Left renal pelvis (tissue), 4 donors: Measurements from ENCODE around the gene PXDN. TPM values are rescaled to one million over a fixed set of nuclear protein-coding genes. Genes with fewer than 3 reads are reported as not detected.

Experiments
- DNase-seq, 4 donors: peaks; one replicate each; pipeline ENCODE4 v3.0.0-alpha.2; 2013; ENCODE audit warnings: low read depth in 4 of 4, low spot score in 3 of 4
- polyA plus RNA-seq, 4 donors: library from polyadenylated mRNA; unstranded; fragments of 120-200 nt; gene quantifications; one replicate each; pipeline ENCODE4 v1.2.1, GENCODE V29; 2013; ENCODE audit not compliant: insufficient read length in 4 of 4

PXDN gene
- polyA plus RNA-seq, 4 donors = 154 to 245 (median 177) TPM

DNA sequence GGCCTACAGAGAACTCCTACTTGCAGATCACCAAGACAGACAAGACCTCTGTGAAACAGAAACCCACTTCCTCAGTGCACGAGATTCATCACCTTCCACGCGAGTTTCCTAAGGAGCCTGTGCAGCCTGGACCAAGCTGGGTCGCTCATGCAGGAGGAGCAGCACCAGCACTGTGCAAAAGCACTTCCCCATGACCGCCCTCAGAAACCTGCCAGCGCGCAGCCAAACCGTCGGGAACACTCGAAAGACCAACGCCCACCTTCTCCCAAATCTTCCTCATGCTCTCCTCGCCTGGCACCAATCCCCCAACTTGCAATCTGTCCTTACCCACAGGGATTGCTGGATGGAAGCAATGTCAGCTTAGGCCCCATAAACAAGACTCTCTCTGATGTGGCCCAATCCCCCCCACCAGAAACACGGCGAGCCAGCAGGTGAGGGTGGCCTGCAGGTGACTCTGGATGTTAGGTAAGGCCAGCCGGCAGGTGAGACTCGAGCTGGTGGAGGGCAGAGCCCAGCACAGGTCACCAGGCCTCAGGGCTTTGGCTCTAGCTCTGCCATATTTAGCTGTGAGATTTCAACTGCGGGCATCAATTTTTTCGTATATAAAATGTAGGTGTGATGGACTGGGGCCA lies 69.4 kb downstream of the PXDN start:
- DNase-seq = no peak

DNA sequence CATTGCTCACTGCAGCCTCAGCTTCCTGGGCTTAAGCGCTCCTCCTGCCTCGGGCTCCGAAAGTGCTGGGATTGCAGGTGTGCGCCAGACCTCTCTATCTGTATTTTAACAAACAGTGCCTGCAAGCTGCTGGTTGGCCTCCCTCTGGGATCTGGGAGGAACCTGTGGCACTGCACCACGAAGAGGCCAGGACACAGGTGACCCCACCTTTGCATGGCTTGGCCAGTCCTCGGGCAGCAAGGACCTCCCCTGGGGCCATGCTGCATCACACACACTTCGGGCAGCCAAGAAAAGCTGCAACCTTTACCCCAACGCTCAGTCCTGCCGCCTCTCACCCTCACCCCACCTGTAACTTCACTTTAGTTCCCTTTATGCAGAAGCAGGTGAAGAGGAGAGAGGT lies 70.0 kb downstream of the PXDN start:
- DNase-seq = no peak

DNA sequence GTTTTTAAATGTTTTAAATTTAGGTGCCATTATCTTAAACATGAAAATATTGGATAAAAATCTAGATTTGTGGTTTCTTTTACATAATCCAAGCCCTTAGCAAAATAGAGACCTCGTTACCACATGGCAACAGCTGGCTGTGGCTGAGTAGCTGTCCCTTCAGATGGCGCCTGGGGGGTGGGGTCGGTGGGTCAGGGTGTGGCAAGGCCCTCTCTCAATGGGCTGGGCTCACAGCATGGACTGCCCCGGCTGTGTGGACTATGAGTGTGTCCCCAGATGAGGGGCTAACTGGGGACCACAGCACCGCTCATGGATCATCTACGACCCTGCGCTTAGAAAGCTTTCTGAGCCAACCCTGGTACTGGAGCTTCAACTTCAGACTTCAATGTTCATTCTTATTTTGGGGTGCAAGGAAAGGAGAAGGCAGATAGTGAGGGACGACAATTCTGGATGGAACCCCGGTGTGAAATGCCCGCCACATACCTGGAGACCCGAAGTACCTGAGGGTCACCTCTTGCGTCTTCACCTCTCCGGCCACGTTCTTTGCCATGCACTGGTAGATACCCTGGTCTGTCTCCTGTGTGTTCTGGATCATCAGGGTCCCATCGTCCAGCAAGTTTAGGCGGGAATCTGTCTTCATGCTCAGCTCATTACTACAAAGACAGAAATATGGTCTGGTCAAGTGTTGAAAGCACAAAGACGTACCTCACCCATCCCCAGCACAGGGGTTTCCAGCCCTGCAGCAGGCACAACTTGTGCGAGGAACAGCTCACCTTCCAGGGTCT lies 71.0 kb downstream of the PXDN start:
- DNase-seq = no peak

GRCh38 chr2:1672738-1673137 lies 71.6 kb downstream of the PXDN start:
- no peak for DNase-seq

GRCh38 chr2:1671916-1672315 lies 72.4 kb downstream of the PXDN start:
- no peak for DNase-seq

DNA sequence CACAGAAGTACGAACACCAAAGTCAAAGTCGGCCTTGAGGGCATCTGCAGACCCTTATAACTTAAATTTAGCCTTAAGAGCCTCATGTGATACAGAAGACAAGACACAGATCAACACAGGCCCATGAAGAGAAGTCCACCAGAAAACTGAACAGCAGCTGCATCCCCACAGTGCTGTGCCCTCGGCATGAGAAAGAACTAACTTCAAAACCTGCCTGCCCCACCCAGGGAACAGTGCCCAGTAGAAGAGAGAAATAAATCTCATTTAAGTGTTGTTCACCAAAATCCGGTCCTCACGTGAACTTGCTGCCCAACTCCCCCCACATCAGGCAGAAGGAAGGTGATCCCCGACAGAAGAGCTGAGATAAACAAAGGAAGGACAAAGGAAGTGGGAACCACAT lies 73.7 kb downstream of the PXDN start:
- DNase-seq = no peak

DNA sequence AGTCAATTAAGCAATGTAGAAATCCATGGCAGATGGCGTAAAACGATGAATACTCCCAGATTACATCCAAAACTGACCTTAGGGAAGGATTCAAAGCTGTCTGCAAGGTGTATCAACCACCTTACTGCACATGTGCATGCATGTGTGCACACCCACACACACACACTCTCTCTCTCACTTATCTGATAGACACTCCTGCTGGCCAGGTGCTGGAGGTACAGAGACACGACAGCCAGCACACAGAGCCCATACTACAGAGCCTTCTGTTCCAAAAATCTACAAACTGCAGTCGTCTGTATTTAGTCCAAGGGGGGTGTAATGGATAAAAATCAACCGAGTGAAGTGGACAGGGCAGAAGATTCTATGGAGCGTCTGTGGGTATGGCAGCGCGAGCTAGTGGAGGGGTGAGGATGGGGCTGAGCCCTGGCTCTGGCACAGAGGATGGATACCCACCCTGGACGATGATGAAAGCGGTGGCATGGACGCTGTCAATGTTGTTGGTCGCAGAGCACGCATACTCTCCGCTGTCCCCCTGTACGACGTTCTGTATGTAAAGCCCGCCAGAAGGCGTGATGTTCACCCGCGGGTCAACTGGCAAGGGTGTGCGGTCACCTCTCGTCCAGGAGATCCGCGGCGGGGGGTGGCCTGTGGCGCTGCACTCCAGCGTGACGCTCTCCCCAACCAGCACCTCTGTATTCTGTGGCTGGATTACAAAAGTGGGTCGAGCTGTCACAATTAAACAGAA lies 78.4 kb downstream of the PXDN start:
- DNase-seq = no peak

DNA sequence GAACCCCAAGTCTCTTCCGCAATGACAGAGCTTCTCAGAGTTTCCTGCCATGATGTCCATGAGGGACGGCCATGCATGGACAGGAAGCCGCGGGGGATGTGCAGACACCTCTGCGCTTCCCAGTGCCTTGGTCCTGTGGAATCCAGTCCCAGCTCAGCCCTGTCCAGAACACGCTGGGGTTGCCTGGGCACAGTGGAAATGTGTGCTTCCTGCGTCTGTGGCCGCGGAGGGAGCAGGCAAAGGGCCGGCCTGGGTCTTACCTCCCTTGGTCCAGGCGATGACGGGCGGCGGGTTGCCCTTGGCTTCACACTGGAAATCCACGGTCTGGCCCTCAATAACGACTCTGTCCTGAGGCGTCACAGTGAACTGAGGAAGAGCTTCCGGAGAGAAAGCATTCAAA lies 79.6 kb downstream of the PXDN start:
- no peak for DNase-seq

- DNase-seq = no peak
Observed at GRCh38 chr2:1664076-1664605, 80.2 kb downstream of the PXDN start.

DNA sequence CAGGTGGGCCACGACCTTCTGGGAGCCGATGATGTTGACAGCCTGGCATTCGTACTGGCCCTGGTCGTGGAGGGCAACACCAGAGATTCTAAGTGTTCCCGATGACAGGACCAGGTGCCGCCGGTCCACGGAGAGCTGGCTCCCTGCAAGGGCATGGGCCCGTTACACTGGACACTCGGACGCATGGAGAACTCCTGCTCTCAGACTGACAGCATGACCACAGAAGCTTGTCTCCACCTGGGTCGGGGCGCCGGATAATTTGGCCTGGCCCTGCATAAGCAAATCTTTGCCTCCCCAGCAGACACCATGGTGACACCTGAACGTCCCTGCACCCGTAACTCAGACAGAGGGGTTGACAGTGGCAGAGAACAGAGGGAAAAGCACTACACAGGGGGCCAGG lies 80.7 kb downstream of the PXDN start:
- DNase-seq = no peak

DNA sequence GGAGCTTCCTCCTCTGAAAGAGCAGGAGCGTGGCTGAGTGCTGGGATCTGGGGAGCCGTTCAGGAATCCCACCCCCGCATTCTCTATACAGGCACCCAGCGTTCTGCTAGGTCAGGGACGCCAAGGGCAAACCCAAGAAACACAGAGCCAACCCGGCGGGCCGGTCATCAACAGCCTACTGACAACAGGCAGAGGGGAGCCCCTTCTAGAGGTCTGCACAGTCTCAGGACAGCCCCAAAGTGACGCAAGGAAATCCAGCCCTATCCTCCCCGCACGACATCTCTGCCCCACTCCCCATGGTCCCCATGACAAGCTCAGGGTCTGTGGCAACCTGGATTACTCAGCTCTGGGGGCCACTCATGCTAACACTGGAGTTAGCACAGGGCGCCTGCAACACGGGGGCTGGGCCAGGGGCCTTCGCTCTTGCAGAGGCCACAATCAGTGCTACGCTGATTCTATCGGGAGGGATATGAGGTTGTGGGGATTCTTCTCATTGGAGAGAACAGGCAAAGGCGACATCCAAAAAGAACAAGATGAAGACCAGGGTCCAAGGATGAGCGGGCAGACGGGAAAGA lies 81.6 kb downstream of the PXDN start:
- no peak for DNase-seq

GRCh38 chr2:1661891-1662605 lies 82.3 kb downstream of the PXDN start:
- no peak for DNase-seq

DNA sequence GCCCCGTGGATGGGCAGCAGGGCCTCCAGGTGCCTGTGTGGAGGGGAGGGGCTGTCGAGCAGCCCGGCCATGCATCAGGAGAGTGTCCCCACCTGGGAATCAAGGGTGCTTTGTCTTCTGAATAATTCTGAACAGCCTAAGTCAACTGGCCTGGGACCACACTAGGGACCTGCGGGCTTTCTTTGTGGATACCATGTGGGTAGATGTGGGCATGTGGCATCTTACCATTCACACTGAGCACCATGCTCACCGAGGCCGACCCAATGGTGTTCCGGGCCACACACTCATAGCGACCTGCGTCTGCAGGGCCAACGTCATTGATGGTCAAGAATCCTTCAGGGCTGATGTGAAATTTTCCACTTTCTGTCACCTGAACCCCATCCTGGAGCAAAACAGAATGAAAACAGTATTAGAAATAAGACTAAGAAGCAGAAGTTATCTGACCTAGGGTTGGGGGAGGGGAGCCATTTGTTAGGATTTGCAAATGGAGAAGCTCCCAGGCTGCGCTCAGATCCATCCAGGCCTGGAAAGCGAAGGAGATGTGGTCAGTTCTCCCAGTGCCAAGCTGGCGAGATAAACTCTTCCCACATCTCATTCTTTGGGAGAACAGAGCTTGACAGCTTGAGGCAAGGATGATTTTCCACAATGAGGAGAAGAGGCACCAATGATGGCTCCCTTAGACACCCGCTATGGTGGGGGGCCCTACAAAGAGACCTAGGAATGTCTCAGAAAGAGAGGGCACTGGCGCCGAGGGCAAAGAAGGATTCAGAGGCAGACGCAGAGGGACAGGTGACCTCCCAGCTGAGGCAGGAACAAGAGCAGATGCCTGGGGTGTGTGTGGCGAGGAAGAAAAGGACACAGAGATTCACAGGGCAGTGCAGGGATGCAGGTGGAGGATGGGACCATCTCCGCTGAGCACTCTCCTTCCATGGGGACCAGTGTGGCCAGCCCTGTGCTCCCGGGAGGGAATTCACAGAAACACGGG lies 83.4 kb downstream of the PXDN start:
- DNase-seq = no peak

- no peak for DNase-seq
Observed at GRCh38 chr2:1659951-1660565, 84.3 kb downstream of the PXDN start.

- DNase-seq = no peak
Observed at GRCh38 chr2:1658394-1659151, 85.7 kb downstream of the PXDN start.

DNA sequence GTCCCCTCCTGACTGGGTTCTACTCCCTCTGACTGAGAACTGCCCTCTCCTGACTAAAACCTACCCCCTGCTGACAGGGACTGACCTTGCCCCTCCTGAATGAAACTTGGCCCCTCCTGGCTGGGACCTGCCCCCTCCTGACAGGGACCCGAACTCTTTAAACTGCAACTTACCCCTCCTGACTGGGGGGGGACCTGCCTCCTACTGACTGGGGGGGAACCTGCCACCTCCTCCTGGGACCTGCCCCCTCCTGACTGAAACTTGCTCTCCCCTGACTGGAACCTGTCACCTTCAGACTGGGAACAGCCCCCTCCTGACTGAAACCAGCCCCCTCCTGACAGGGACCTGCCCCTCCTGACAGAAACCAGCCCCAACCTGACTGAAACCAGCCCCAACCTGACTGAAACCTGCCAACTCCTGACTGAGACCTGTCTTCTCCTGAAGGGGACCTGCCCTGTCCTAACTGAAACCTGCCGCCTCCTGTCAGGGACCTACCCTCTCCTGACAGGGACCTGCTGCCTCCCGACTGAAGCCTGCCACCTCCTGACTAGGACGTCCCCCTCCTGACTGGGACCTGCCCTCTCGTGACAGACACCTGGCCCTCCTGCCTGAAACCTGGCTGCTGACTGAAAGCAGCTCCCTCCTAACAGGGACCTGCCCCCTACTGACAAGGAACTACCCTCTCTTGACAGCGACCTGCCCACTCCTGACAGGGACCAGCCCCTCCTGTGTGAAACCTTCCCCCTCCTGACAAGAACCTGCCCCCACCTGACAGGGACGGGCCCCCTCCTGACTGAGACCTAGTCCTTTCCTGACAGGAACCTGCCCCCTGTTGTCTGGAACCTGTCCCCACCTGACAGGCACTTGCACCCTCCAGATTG lies 87.1 kb downstream of the PXDN start:
- no peak for DNase-seq

- no peak for DNase-seq
Observed at GRCh38 chr2:1656326-1656960, 87.9 kb downstream of the PXDN start.
